ENCODE results near the gene TTC32. TPM values are rescaled to one million over a fixed set of nuclear protein-coding genes. Genes with fewer than 3 reads are reported as not detected.

Gene TTC32
- total and polyA plus RNA-seq, 12 donors: 2.1 to 43.9 (median 12.8) TPM

GRCh38 chr2:19876751-19877150 is 25.0 kb downstream of the TTC32 start:
- TF ChIP-seq POLR2A (IDR thresholded peaks at IDR 0.05): no peak
- TF ChIP-seq CTCF (IDR thresholded peaks at IDR 0.05): no peak
- 66 to 94% (median 74%) methylated on average over 3 to 4 of the region's 4 CpGs for WGBS, 4 donors
- no peaks in the 10 kb centered on the region for H3K4me1 ChIP-seq (replicated peaks in 1 of 2)
- H3K9me3 ChIP-seq (replicated peaks in 1 of 3): no peaks in the 10 kb centered on the region
- DNase-seq: peak in 2 of 7 donors; percentile 3 to 25
- H3K4me3 ChIP-seq: no peak overlapping the region
- H3K27me3 ChIP-seq: no peaks in the 10 kb centered on the region
- H3K36me3 ChIP-seq (replicated peaks in 1 of 2): no peaks in the 10 kb centered on the region
- intact Hi-C loops (cut with DNase I): no loop called here
- no peak overlapping the region for H3K27ac ChIP-seq

GRCh38 chr2:19875280-19875679 is 26.5 kb downstream of the TTC32 start:
- no peak for DNase-seq
- Histone ChIP-seq H3K36me3 (replicated peaks in 1 of 2) (no peaks in the 10 kb centered on the region), H3K4me1 (replicated peaks in 1 of 2) (no peaks in the 10 kb centered on the region), H3K27me3 (no peaks in the 10 kb centered on the region), H3K27ac (no peak overlapping the region), H3K4me3 (no peak overlapping the region), H3K9me3 (replicated peaks in 1 of 3) (no peaks in the 10 kb centered on the region)
- intact Hi-C loops (cut with DNase I): no loop called here
- TF ChIP-seq POLR2A (IDR thresholded peaks at IDR 0.05) (no peak), CTCF (IDR thresholded peaks at IDR 0.05) (no peak)
- WGBS, 4 donors: 75 to 88% (median 82%) methylated on average over 1 of the region's 1 CpG

- Histone ChIP-seq H3K27me3 (no peaks in the 10 kb centered on the region), H3K36me3 (replicated peaks in 1 of 2) (no peaks in the 10 kb centered on the region), H3K4me3 (no peak overlapping the region), H3K4me1 (replicated peaks in 1 of 2) (no peaks in the 10 kb centered on the region), H3K27ac (no peak overlapping the region), H3K9me3 (replicated peaks in 1 of 3) (no peaks in the 10 kb centered on the region)
- 89 to 96% (median 94%) methylated on average over 3 of the region's 3 CpGs for WGBS, 4 donors
- TF ChIP-seq CTCF (IDR thresholded peaks at IDR 0.05): no peak
- TF ChIP-seq POLR2A (IDR thresholded peaks at IDR 0.05): no peak
- DNase-seq: peak in 2 of 7 donors; percentile 10 to 15
- intact Hi-C loops (cut with DNase I): no loop called here
Measured at GRCh38 chr2:19874726-19875125, 27.1 kb downstream of the TTC32 start.

GRCh38 chr2:19873014-19873413 is 28.8 kb downstream of the TTC32 start:
- TF ChIP-seq POLR2A (IDR thresholded peaks at IDR 0.05) (no peak), CTCF (IDR thresholded peaks at IDR 0.05) (no peak)
- H3K27ac ChIP-seq: no peak overlapping the region
- DNase-seq: no peak
- H3K27me3 ChIP-seq: no peaks in the 10 kb centered on the region
- 88 to 93% (median 92%) methylated on average over 5 of the region's 5 CpGs for WGBS, 4 donors
- H3K9me3 ChIP-seq (replicated peaks in 1 of 3): no peaks in the 10 kb centered on the region
- no peaks in the 10 kb centered on the region for H3K36me3 ChIP-seq (replicated peaks in 1 of 2)
- intact Hi-C loops (cut with DNase I): no loop called here
- peaks cover 0 to 5% of the 10 kb centered on the region in 2 donors for H3K4me1 ChIP-seq (replicated peaks in 1 of 2)
- H3K4me3 ChIP-seq: no peak overlapping the region

Data from adrenal gland (tissue), 12 donors.